Myocyte (in vitro differentiated cells): ENCODE measurements around the gene IQGAP1. TPM values are rescaled to one million over a fixed set of nuclear protein-coding genes. Genes with fewer than 3 reads are reported as not detected.
"Not testable (repeated sequence)": the region's sequence is repeated elsewhere in the genome, so short reads cannot be mapped to it uniquely, and the experiment has no call there.

Source experiments
- DNase-seq: peaks from one replicate; pipeline ENCODE4 v3.0.0-alpha.2; 2012; ENCODE audit warnings: low read depth
- total RNA-seq: library from RNA; depleted of rRNA; stranded (reverse); fragments of >200 nt; gene quantifications from 2 replicates; pipeline ENCODE4 v1.2.3, GENCODE V29; 2014

Gene IQGAP1
- total RNA-seq, 1 donor from 2014 or later: 95.9 TPM

GRCh38 chr15:90482124-90483011, 94.3 kb downstream of the IQGAP1 start:
- DNase-seq: peak; percentile 64

GRCh38 chr15:90483012-90483307, 94.9 kb downstream of the IQGAP1 start:
- no peak for DNase-seq

- no peak for DNase-seq
Observed at GRCh38 chr15:90483637-90484036, 95.6 kb downstream of the IQGAP1 start.

GRCh38 chr15:90487186-90487585, 99.1 kb downstream of the IQGAP1 start:
- no peak for DNase-seq

- DNase-seq: no peak
Observed at GRCh38 chr15:90489514-90489913, 101.5 kb downstream of the IQGAP1 start.

GRCh38 chr15:90489944-90490343, 101.9 kb downstream of the IQGAP1 start:
- DNase-seq: no peak

- no peak for DNase-seq
Observed at GRCh38 chr15:90493647-90494046, 105.6 kb downstream of the IQGAP1 start.

GRCh38 chr15:90495067-90495466, 107.0 kb downstream of the IQGAP1 start:
- no peak for DNase-seq

- DNase-seq: peak; percentile 26
Observed at GRCh38 chr15:90496791-90497190, 108.7 kb downstream of the IQGAP1 start.

- no peak for DNase-seq
Observed at GRCh38 chr15:90497376-90497775, 109.3 kb downstream of the IQGAP1 start.

GRCh38 chr15:90497912-90498311, 109.9 kb downstream of the IQGAP1 start:
- DNase-seq: no peak

GRCh38 chr15:90500171-90500570, 112.1 kb downstream of the IQGAP1 start:
- DNase-seq: no peak

- no peak for DNase-seq
Observed at GRCh38 chr15:90501898-90502297, 113.9 kb downstream of the IQGAP1 start.

GRCh38 chr15:90510781-90511180, 122.7 kb downstream of the IQGAP1 start:
- not testable (repeated sequence) for DNase-seq

GRCh38 chr15:90511211-90511618, 123.2 kb downstream of the IQGAP1 start:
- not testable (repeated sequence) for DNase-seq

- DNase-seq: no peak
Observed at GRCh38 chr15:90512276-90512675, 124.2 kb downstream of the IQGAP1 start.

GRCh38 chr15:90512981-90513380, 124.9 kb downstream of the IQGAP1 start:
- no peak for DNase-seq

GRCh38 chr15:90513448-90513847, 125.4 kb downstream of the IQGAP1 start:
- DNase-seq: no peak

- not testable (repeated sequence) for DNase-seq
Observed at GRCh38 chr15:90513893-90514292, 125.9 kb downstream of the IQGAP1 start.

- DNase-seq: peak; percentile 25
Observed at GRCh38 chr15:90519688-90520087, 131.6 kb downstream of the IQGAP1 start.

- no peak for DNase-seq
Observed at GRCh38 chr15:90520365-90520764, 132.3 kb downstream of the IQGAP1 start.

GRCh38 chr15:90523373-90523772, 135.3 kb downstream of the IQGAP1 start:
- no peak for DNase-seq
